GM23338 (cell line): ENCODE results near the gene ADAMTS17. TPM values are rescaled to one million over a fixed set of nuclear protein-coding genes. Genes with fewer than 3 reads are reported as not detected.

Source experiments
- ATAC-seq: fragments of 200-7000 bp; cut with Tn5 transposase; 3 replicates; pipeline ENCODE4 v1.9.1; 2020
- DNase-seq: peaks from one replicate; pipeline ENCODE4 v3.0.0-alpha.2; 2015; ENCODE audit warnings: low spot score
- H2AFZ ChIP-seq: fragments of 200-600 bp; sonication (generic); 2 replicates; pipeline ENCODE4 v1.8.0; 2016; ENCODE audit warnings: antibody characterized with exemption, mild to moderate bottlenecking, moderate library complexity
- H3F3A ChIP-seq: fragments of 200-600 bp; sonication (generic); replicated peaks from 2 replicates; pipeline ENCODE4 v1.8.0; 2017; ENCODE audit warnings: antibody characterized with exemption, mixed run types, low read depth
- H3K27ac ChIP-seq: fragments of 200-600 bp; sonication (generic); 2 replicates; pipeline ENCODE4 v1.6.1; 2016; ENCODE audit warnings: low read depth
- H3K27me3 ChIP-seq: fragments of 200-600 bp; sonication (generic); 2 replicates; pipeline ENCODE4 v1.8.0; 2016; ENCODE audit warnings: mild to moderate bottlenecking, mixed run types, moderate library complexity; ENCODE audit not compliant: insufficient read depth
- H3K36me3 ChIP-seq: fragments of 200-600 bp; sonication (generic); 2 replicates; pipeline ENCODE4 v1.8.0; 2016; ENCODE audit warnings: mild to moderate bottlenecking; ENCODE audit not compliant: insufficient read depth
- H3K4me1 ChIP-seq: fragments of 200-600 bp; sonication (generic); 2 replicates; pipeline ENCODE4 v1.8.0; 2016; ENCODE audit warnings: mild to moderate bottlenecking, moderate library complexity; ENCODE audit not compliant: insufficient read depth
- H3K4me2 ChIP-seq: fragments of 200-600 bp; sonication (generic); 2 replicates; pipeline ENCODE4 v1.7.1; 2017; ENCODE audit warnings: mixed run types
- H3K4me3 ChIP-seq: fragments of 200-600 bp; sonication (generic); 2 replicates; pipeline ENCODE4 v1.6.1; 2016; ENCODE audit warnings: mixed run types
- H3K79me2 ChIP-seq: fragments of 200-600 bp; sonication (generic); replicated peaks from 2 replicates; pipeline ENCODE4 v1.8.0; 2017; ENCODE audit warnings: mild to moderate bottlenecking; ENCODE audit not compliant: insufficient read depth
- H3K9me2 ChIP-seq: fragments of 200-600 bp; sonication (generic); 2 replicates; pipeline ENCODE4 v1.8.0; 2017; ENCODE audit not compliant: insufficient read depth
- H4K20me1 ChIP-seq: fragments of 200-600 bp; sonication (generic); replicated peaks from 2 replicates; pipeline ENCODE4 v1.8.0; 2017; ENCODE audit warnings: mild to moderate bottlenecking; ENCODE audit not compliant: insufficient read depth
- H3K27ac Mint-ChIP-seq: 2 replicates; pipeline ENCODE4 v1.8.0; 2020; ENCODE audit warnings: inconsistent platforms, mild to moderate bottlenecking, moderate library complexity, mixed read lengths
- H3K27me3 Mint-ChIP-seq: 3 replicates; pipeline ENCODE4 v1.8.0; 2022; ENCODE audit warnings: low read depth, mild to moderate bottlenecking, moderate library complexity, mixed read lengths, inconsistent platforms; ENCODE audit not compliant: insufficient read depth, poor library complexity
- H3K36me3 Mint-ChIP-seq: 3 replicates; pipeline ENCODE4 v1.8.0; 2021; ENCODE audit warnings: low read depth, mild to moderate bottlenecking, inconsistent platforms, moderate library complexity, mixed read lengths
- H3K4me1 Mint-ChIP-seq: 3 replicates; pipeline ENCODE4 v1.8.0; 2020; ENCODE audit warnings: mild to moderate bottlenecking, inconsistent platforms, mixed read lengths
- H3K4me3 Mint-ChIP-seq: 3 replicates; pipeline ENCODE4 v1.8.0; 2021; ENCODE audit warnings: moderate library complexity, mild to moderate bottlenecking, inconsistent platforms, mixed read lengths
- H3K9me3 Mint-ChIP-seq: 3 replicates; pipeline ENCODE4 v1.8.0; 2020; ENCODE audit warnings: moderate library complexity, mild to moderate bottlenecking, inconsistent platforms, mixed read lengths
- CREB1 ChIP-seq: fragments of 250-450 bp; sonication (Bioruptor Pico); IDR thresholded peaks from 2 replicates; pipeline ENCODE4 v1.5.0; 2020; ENCODE audit warnings: low read depth, mild to moderate bottlenecking, moderate library complexity
- EZH2 ChIP-seq: fragments of 200-600 bp; sonication (generic); IDR thresholded peaks from one replicate; pipeline ENCODE4 v1.8.0; 2017; ENCODE audit warnings: antibody characterized with exemption, mild to moderate bottlenecking, low read depth; ENCODE audit not compliant: unreplicated experiment
- JUNB ChIP-seq: IDR thresholded peaks from one replicate; pipeline ENCODE4 v1.6.1; 2016; ENCODE audit warnings: antibody characterized with exemption; ENCODE audit not compliant: unreplicated experiment
- POLR2AphosphoS5 ChIP-seq: IDR thresholded peaks from 2 replicates; pipeline ENCODE4 v1.6.1; 2016; ENCODE audit warnings: antibody characterized with exemption, low read depth
- STAT1 ChIP-seq: IDR thresholded peaks from one replicate; pipeline ENCODE4 v1.6.1; 2016; ENCODE audit warnings: antibody characterized with exemption; ENCODE audit not compliant: unreplicated experiment
- ZNF114 ChIP-seq: fragments of 250-450 bp; sonication (Bioruptor Pico); IDR thresholded peaks from 2 replicates; pipeline ENCODE4 v1.5.0; 2020; ENCODE audit warnings: mild to moderate bottlenecking, moderate library complexity
- ZNF331 ChIP-seq: fragments of 250-450 bp; sonication (Bioruptor Pico); IDR thresholded peaks from 2 replicates; pipeline ENCODE4 v1.5.0; 2020; ENCODE audit warnings: low read depth, mild to moderate bottlenecking, moderate library complexity
- ZNF462 ChIP-seq: fragments of 250-450 bp; sonication (Bioruptor Pico); IDR thresholded peaks from 2 replicates; pipeline ENCODE4 v1.5.0; 2020; ENCODE audit warnings: mild to moderate bottlenecking, moderate library complexity
- polyA plus RNA-seq: library from polyadenylated mRNA; unstranded; fragments of >200 nt; fragmentation: Nextera tagmentation; extraction: Ambion mirVana; gene quantifications from 2 replicates; pipeline ENCODE4 v1.2.1, GENCODE V29; 2016
- total RNA-seq: library from RNA; depleted of rRNA; stranded (reverse); fragments of >200 nt; shearing (Covaris generic); gene quantifications from 2 replicates; pipeline ENCODE4 v1.2.3, GENCODE V29; 2014
- TF ChIP-seq, protein P1 (sequence below): IDR thresholded peaks from one replicate; pipeline ENCODE4 v1.6.1; 2018; ENCODE audit warnings: antibody characterized with exemption; ENCODE audit not compliant: unreplicated experiment
- TF ChIP-seq, protein P2 (sequence below): IDR thresholded peaks from 2 replicates; pipeline ENCODE4 v1.6.1; 2016; ENCODE audit warnings: antibody characterized with exemption

The ADAMTS17 gene
- total and polyA plus RNA-seq, 2 experiments from 2014 or later = 0.60 to 3.8 TPM

GRCh38 chr15:99993681-99994131, 348.1 kb downstream of the ADAMTS17 start (continued):
- TF ChIP-seq, protein P1, sequence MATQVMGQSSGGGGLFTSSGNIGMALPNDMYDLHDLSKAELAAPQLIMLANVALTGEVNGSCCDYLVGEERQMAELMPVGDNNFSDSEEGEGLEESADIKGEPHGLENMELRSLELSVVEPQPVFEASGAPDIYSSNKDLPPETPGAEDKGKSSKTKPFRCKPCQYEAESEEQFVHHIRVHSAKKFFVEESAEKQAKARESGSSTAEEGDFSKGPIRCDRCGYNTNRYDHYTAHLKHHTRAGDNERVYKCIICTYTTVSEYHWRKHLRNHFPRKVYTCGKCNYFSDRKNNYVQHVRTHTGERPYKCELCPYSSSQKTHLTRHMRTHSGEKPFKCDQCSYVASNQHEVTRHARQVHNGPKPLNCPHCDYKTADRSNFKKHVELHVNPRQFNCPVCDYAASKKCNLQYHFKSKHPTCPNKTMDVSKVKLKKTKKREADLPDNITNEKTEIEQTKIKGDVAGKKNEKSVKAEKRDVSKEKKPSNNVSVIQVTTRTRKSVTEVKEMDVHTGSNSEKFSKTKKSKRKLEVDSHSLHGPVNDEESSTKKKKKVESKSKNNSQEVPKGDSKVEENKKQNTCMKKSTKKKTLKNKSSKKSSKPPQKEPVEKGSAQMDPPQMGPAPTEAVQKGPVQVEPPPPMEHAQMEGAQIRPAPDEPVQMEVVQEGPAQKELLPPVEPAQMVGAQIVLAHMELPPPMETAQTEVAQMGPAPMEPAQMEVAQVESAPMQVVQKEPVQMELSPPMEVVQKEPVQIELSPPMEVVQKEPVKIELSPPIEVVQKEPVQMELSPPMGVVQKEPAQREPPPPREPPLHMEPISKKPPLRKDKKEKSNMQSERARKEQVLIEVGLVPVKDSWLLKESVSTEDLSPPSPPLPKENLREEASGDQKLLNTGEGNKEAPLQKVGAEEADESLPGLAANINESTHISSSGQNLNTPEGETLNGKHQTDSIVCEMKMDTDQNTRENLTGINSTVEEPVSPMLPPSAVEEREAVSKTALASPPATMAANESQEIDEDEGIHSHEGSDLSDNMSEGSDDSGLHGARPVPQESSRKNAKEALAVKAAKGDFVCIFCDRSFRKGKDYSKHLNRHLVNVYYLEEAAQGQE = no peak
- TF ChIP-seq POLR2AphosphoS5 = no peak
- no peak for TF ChIP-seq ZNF331 (CRISPR knock-in tag)
- no peak for TF ChIP-seq CREB1 (CRISPR knock-in tag)
- TF ChIP-seq EZH2 = no peak
- TF ChIP-seq, protein P2, sequence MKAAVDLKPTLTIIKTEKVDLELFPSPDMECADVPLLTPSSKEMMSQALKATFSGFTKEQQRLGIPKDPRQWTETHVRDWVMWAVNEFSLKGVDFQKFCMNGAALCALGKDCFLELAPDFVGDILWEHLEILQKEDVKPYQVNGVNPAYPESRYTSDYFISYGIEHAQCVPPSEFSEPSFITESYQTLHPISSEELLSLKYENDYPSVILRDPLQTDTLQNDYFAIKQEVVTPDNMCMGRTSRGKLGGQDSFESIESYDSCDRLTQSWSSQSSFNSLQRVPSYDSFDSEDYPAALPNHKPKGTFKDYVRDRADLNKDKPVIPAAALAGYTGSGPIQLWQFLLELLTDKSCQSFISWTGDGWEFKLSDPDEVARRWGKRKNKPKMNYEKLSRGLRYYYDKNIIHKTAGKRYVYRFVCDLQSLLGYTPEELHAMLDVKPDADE = no peak
- no peak for TF ChIP-seq STAT1

DNA sequence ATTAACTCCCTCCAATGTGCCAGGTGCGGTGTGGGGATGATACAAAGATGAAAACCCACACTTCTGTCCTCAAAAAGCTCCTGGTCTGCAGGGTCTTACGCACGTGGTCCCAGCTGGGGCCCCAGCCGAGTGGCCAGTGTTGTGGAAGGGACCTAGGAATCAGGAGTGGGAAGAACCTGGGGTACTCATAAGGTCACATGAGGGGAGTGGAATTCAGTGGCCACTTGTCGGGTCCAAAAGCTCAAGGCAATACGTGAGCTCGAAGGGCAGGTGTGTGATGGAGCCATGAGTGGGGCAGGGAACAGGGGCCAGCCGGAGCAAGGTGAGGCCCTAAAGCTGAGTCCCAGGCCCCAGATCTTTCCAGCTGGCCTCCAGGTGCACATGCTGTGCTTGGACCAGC, 348.5 kb downstream of the ADAMTS17 start:
- H3K36me3 Mint-ChIP-seq = peaks cover 5% of the 10 kb centered on the region; the same call in 2 of the 3 replicates
- no peaks in the 10 kb centered on the region for H3K27me3 ChIP-seq
- no peak overlapping the region for H2AFZ ChIP-seq
- no peaks in the 10 kb centered on the region for H4K20me1 ChIP-seq
- H3K9me3 Mint-ChIP-seq = peaks cover 8% of the 10 kb centered on the region
- H3F3A ChIP-seq = no peaks in the 10 kb centered on the region
- no peak for DNase-seq
- TF ChIP-seq ZNF114 = no peak
- TF ChIP-seq JUNB = no peak
- no peak for TF ChIP-seq CREB1 (CRISPR knock-in tag)
- TF ChIP-seq ZNF462 (CRISPR knock-in tag) = no peak
- ATAC-seq = no peak
- H3K36me3 ChIP-seq = no peaks in the 10 kb centered on the region
- H3K27ac Mint-ChIP-seq = no peak overlapping the region
- no peak overlapping the region for H3K4me3 Mint-ChIP-seq
- peaks cover 32% of the 10 kb centered on the region for H3K4me1 Mint-ChIP-seq
- no peak overlapping the region for H3K4me2 ChIP-seq
- H3K79me2 ChIP-seq = no peaks in the 10 kb centered on the region
- no peak overlapping the region for H3K4me3 ChIP-seq
- 0 out of 2 replicates have a peak, but pooled peaks cover 3% of the 10 kb centered on the region for H3K9me2 ChIP-seq
- peaks cover 7% of the 10 kb centered on the region for H3K27me3 Mint-ChIP-seq
- H3K27ac ChIP-seq = no peak overlapping the region
- H3K4me1 ChIP-seq = peaks cover 24% of the 10 kb centered on the region
